Neural cell (in vitro differentiated cells): ENCODE measurements around the gene MEIS3.

Source experiments
- CTCF ChIP-seq: fragments of 450-650 bp; IDR thresholded peaks from 2 replicates; pipeline ENCODE4 v1.5.1; 2014; ENCODE audit warnings: antibody characterized with exemption, mild to moderate bottlenecking, moderate library complexity; ENCODE audit not compliant: poor library complexity, severe bottlenecking
- EP300 ChIP-seq: fragments of 450-650 bp; conservative IDR thresholded peaks from 2 replicates; pipeline ENCODE4 v1.6.1; 2014; ENCODE audit warnings: antibody characterized with exemption, mild to moderate bottlenecking, moderate library complexity; ENCODE audit not compliant: poor library complexity, severe bottlenecking
- EZH2 ChIP-seq: fragments of 200-600, 300-800 bp; shearing (Covaris generic), sonication (generic); IDR thresholded peaks from 2 replicates; pipeline ENCODE4 v1.6.1; 2014; ENCODE audit warnings: antibody characterized with exemption, low read length, borderline replicate concordance, mild to moderate bottlenecking; ENCODE audit not compliant: insufficient read depth, poor library complexity, severe bottlenecking
- POLR2AphosphoS5 ChIP-seq: IDR thresholded peaks from 2 replicates; pipeline ENCODE4 v1.6.1; 2012
- REST ChIP-seq: IDR thresholded peaks from 2 replicates; pipeline ENCODE4 v1.6.1; 2012; ENCODE audit warnings: borderline replicate concordance

GRCh38 chr19:47377208-47377701, 42.1 kb downstream of the MEIS3 start:
- no peak for TF ChIP-seq CTCF
- no peak for TF ChIP-seq POLR2AphosphoS5
- TF ChIP-seq REST, result no peak
- no peak for TF ChIP-seq EZH2
- TF ChIP-seq EP300, result no peak
